ENCODE data around the gene IPO11.
"Not testable (repeated sequence)": the region's sequence is repeated elsewhere in the genome, so short reads cannot be mapped to it uniquely, and the experiment has no call there.

Gene IPO11

DNA sequence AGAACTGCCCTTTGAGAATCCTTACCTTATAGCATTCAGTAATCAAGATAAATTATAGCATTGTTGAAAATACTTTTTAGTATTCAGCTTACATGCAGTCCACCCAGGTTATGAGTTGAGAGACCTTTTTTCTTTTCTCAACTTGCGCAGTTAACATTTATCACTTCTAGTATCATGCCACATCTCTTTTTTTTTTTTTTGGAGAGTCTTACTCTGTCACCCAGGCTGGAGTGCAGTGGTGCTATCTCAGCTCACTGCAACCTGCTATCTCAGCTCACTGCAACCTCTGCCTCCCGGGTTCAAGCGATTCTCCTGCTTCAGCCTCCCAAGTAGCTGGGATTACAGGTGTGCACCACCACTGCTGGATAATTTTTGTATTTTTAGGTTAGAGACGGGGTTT lies 195.1 kb downstream of the IPO11 start:
- no peak for DNase-seq

DNA sequence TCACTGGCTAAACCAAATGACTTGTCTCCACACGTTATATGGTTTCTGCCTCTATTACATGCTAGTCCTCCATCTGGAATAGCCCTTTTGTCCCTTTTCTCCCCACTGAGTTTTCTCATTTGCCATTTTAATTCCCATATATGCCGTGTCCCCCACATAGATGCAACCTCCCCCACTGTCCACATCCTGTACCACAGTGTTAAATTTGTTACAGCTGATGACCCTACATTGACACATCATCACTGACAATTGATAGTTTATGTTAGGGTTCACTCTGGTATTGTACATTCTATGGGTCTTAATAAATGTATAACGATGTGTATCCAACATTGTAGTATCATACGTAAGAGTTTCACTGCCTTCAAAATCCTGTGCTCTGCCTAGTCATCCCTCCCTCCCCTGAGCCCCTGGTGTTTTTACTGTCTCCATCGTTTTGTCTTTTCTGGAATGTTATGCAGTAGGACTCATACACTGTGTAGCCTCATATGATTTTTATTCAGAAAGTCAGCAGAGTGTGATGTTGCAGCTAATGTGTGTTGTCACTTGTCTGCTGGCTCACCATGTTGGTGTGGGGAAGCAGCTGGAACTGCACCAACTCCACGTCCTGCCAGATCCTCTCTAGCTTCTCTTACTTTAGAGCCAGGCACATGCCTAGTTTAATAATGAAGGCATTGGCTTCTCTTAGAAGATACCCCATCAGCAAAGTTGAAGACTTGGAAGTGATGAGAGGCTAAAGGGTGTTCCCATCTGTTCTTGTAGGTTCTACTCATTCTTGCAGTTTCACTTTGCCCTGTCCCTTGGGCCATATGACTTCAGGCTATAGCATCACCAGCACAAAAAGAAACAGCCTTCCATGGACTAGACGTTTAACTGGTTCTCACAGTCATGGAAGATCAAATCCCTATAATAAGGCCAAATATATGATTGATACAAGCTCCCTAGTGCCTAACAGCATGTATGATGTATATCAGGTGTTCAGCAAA lies 196.3 kb downstream of the IPO11 start:
- no peak for DNase-seq

DNA sequence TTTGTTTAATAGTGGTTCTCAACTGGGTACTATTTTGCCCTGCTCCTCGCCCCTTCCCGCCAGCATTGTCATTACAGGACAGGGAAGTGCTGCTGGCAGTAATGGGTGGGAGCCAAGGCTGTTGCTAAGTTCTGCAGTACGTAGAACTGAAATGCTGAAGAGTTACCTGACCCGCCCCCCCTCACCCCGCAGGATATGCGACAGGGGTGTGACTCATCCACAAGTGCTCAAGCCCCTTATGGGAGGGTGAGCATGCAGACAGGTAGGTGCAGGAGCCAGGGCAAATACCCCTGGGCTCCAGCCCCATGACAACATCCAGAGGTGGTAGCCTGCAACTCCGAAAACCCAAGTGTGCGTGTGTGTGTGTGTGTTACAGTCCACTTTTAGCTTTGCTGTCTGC lies 201.8 kb downstream of the IPO11 start:
- no peak for DNase-seq

DNA sequence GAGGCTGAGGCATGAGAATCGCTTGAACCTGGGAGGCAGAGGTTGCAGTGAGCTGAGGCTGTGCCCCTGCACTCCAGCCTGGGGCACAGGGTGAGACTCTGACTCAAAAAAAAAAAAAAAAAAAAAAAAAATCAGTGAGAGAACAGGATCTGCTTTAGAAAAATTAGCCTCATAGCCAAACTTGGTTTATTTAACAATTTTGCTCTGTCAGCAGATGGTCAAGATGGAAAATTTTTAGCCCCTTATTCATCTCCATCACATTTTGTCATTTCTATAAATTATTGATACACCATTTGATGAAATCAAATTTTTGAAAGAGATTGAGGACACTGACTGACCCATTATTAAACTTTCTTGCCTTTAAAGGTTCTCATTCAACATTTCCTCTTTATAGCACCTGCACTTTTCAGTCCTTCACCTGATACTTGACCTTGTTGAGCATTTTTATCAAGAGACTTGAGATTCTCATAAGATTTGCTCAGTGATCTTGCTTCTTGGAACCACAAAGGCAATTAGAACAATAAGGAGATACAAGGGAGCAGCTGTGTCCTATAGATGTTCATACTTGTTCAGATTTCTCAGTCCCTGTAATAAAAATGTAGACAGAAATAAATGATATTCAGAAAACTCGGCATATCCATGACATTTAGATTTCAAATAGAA lies 204.2 kb downstream of the IPO11 start:
- no peak for DNase-seq

DNA sequence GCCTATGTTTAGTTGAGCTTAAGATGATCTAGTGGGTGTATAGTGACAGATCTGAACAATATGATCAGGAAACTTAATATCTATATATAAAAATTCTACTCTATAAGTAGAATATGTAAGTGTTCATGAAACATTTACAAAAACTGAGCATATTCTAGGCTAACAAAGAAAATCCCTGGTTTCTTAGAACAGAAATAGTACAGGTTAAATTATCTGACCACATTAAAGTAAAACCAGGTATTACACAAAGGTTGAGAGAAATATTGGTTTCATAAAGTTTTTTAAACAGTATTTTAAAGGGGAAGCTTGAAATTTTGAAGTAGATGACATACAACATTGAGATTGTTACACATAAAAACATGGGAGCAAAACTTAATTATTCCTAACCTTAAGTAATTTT lies 205.4 kb downstream of the IPO11 start:
- no peak for DNase-seq

DNA sequence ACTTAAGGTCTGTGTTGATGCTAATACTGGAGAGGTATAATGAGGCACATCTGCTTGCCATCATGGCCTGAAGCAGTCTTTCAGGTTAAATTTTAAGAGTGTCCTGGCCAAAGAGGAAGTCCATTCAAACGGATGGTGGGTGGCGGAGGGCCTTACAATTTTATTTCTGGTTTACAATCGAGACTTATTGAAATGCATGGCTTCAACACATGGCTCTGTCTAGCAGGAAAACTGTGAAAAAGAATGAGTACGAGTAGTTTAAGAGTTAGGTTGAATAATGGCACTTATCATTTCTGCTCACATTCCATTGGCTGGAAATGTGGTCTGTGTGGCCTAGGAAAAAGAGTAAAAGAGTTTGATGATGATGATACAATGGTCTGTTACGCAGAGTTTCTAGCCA lies 208.2 kb downstream of the IPO11 start:
- DNase-seq = no peak

DNA sequence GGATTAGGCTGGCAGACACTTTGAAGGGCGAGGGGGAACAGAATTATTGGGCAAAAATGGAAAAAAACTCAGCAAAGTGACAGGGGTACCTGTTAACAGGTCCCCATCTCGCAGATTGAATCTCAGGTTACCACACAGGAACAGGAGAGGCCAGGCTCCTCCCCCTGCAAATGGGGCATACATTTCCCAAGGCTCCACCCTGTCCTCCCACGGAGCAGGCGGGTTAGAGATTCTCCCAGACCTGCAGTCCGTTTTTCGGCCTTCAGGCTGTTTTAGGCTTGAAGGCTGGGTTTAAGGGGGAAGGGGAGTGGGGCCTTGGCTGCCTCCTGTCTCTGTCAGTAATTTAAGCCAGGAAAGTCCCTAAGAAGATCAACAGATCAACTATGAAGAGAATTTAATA lies 208.7 kb downstream of the IPO11 start:
- DNase-seq = no peak

DNA sequence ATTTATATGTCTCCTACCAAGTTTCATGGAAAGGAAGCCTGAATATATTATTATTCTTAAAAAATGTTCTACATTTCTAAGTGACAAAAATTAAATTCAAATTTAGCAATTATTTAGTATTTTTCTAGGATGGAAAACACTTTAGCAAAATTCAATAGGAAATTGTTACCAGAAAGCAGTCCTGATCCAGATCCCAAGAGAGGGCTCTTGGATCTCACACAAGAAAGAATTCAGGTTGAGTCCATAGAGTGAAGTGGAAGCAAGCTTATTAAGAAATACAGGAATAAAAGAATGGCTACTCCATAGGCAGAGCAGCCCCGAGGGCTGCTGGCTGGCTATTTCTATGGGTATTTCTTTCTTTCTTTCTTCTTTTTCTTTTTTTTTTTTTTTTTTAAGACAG lies 210.7 kb downstream of the IPO11 start:
- DNase-seq = no peak

DNA sequence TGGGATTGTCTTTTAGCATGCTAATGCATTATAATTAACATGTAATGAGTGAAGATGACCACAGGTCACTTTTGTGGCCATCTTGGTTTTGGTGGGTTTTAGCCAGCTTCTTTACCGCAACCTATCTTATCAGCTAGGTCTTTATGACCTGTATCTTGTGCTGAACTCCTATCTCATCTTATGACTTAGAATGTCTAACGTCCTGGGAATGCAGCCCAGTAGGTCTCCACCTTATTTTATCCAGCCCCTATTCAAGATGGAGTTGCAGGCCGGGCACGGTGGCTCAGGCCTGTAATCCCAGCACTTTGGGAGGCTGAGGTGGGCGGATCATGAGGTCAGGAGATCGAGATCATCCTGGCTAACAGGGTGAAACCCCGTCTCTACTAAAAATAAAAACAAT lies 211.9 kb downstream of the IPO11 start:
- DNase-seq = not testable (repeated sequence)

DNA sequence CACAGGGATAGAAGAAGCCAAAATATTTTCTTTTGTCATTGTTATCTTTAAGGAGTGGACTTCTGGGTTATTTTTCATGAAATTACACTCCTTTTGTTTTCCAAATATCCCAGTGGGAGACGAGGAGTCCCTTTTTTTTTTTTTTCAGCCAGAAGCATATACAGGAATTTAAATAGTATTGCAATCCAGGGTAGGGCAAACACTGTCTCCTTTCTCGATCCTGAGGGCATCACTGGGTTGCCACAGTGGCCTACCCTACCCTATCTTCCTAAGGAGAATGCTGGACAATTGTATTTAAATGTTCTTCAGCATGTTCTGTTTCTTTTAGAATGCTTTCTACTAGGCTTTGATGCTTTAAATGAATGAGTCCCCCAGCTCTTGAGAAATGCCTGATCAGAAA lies 214.0 kb downstream of the IPO11 start:
- DNase-seq = no peak

DNA sequence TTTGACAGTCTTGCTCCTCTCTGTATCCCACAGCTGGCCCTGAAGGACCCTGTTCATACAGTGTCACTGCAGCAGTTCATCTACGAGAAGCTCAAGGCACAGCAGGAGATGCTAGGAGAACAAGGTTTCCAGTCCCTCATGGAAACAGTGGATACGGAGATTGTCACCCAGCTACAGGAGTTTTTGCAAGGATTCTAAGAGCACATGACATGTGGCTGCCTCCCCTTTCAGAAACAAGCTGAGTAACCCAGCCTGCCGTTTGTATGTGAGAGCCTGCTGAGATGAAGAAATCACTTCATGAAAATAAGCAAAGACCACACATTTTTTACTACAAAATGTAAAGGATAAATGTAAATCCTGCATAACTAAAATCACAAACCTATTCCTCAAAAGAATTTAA lies 214.6 kb downstream of the IPO11 start:
- no peak for DNase-seq

DNA sequence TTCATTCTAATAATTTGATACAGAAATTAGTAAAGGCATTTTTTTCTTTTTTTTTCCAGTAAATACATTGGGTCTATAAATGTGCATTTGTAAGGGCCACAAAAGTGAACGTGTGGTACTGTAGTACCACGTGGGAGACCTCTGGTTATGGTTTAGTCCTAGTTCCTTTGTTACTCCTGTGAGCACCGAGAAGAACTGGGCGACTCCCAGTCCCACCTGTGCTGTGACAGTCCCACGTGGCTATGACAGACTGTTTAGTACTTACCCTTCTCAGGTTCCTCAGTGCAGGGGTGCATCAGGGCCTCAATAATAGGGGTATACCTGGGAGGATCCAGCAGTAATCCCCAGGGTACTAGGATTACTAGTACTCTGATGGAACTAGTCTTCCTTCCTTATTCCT lies 215.3 kb downstream of the IPO11 start:
- no peak for DNase-seq

DNA sequence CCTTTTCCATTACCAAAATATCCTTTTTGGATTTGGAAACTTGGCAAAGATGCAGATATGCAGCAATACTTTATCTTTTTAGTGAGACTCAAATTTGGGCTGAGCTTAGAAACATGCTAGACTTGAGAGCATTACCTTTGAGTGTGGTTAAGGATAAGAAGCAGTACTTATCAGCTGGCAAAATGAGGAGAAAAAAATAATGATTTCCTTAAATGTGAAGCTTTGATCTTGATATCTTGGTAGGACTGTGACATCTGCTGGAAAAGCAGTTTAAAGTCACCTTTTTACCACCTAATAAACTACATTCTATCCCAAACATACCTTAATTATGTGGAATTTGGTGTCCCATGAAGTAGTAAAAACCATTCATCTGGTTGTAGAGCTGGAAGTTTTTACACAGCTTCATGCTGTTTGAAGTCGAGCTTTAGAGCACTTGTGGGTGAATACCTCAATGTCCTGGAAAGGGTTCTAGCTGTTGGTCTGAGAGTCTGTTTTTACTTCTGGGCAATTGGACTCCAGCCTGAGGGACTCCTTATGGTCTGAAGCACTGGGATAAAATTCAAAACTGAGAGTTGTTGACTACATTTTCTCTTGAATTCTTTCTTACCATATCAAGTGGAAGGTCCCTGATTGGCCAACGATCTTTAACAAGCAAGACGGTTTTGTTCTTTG lies 219.5 kb downstream of the IPO11 start:
- DNase-seq = no peak

DNA sequence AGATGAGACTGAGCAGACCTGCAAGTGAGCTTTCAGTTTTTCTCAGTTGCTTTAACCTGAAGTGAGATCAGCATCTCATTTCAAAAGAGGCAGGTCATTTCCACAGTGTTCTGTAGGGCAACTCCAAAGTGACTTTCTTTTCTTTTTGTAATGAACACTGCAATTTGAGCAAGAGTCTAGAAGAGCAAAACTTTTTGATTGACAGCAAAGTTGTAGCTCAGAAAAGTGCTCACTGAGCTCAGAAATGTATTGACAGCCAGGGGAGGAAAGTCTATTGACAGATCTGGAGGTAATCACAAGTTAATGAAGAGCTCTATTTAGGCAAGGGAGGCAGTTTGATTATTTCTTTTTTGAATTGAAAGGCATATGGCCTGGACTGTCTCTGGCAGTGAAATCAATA lies 220.7 kb downstream of the IPO11 start:
- no peak for DNase-seq

DNA sequence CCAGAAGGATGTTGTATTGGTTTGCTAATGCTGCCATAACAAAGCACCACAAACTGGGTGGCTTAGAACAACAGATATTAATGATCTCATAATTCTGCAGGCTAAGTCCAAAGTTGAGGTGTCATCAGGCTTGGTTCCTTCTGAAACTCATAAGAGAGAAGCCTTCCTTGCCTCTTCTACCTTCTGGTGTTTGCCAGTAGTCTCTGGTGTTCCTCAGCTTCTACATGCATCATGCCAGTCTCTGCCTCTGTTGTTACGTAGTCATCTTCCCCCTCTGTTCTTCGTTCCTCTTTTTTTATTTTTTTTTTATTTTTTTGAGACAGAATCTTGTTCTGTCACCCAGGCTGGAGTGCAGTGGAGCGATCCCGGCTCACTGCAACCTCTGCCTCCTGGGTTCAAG lies 227.9 kb downstream of the IPO11 start:
- DNase-seq = no peak

DNA sequence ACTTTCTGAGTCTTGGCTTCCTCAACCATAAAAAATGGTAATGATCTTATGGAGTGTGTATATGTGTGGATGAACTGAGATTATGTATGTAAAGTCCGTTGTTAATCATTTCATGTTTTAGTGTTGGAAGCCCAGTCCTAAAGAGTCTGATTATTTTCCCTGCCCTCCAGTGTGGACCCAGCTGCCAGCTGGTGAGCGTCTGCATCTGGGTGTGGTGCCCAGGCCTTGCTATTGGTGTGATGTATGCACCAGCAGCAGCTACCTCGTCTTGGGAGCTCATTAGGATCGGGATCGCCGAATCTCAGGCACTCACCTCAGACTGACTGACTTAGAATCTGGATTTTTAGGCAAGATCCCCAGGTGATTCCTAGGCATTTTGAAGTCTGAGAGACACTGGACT lies 229.9 kb downstream of the IPO11 start:
- DNase-seq = no peak

DNA sequence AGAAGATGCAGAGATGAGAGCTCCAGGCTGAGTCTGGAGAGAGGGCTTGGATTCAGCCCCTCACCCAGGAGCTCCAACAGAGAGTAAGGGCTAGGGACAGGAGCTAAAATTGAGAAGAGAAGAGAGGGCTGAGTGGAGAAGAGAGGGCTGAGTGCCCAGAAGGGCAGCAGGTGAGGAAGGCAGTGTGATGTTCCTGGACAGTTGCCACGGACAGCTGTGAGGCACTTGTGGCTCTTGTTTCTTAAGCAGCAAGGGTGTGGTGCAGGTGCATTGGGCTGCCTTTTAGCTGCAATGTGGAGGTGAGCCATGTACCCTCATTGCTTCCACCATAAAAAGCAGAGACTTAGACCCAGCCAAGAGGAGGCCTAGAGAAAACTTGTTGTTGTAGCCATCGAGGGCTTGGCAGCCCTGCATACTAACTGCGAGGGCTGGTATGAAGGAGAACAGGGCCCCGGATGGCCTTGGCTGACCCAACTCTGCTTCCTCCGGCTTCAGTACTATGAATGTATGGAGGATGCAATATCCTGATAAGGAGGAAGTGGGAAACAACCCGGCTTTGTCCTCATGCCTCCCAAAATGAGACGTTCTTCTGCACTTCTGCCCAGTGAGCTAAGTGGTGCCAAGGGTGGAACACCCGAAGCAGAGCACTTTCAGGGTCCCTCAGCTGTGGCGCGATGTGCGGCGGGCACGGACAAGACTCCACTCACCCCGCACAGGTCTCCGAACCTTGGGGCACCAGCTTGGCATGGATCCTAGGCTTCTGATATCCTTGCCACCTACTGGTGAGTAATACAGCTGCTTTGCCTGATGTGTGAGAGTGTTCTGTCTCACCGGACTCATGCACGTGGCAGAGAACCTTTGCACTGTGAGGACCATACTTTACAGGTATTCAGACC lies 231.2 kb downstream of the IPO11 start:
- no peak for DNase-seq

DNA sequence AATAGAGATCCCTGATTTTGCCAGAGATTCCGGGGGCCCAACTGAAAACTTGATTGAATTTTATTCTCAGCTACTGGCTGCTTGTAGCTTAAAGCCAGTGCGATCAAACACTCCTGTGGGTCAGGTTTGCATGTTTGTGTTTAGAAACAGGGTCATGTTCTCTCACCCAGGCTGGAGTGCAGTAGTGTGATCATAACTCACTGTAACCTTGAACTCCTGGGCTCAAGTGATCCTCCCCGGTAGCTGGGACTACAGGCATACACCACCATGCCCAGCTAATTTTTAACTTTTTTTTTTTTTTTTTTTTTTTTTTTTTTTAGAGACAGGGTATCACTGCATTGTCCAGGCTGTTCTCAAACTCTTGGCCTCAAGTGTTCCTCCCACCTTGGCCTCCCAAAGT lies 232.7 kb downstream of the IPO11 start:
- DNase-seq = no peak

DNA sequence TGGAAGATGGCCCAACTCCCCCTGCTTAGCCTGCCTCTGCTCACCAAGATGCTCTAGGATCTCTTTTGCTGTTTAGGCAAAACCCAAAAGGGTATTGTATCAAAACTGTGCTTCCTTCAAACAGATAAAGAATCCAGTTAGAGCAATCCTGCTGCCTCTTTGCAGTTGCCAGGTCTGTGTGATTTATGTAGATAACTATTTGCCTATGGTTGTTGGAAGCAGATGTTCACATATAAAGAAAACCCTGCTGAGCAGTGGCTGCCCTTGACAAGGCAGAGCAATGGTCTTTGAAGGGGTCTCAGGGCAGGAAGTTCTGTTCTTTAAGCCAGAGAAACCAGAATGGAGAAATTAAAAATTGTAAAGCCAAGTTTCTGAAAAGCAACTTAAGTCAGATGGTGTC lies 234.7 kb downstream of the IPO11 start:
- no peak for DNase-seq

DNA sequence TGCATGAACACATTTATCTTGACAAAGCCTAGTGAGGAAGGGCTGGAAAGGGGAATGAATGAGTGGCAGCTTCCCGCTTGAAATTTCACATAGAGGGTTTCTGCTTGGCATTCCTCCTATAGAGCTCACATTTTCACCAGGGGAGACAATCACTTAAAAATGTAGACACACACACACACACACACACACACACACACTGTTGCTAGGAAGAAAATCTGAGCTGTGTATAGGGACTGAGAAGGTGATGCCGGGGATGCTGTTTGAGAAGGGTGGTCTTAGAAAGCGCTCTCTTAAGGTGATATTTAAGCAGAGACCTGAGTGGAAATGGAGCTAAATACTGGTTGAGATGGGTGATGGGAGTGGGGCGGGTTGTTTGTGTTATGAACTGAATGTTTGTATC lies 236.5 kb downstream of the IPO11 start:
- no peak for DNase-seq

DNA sequence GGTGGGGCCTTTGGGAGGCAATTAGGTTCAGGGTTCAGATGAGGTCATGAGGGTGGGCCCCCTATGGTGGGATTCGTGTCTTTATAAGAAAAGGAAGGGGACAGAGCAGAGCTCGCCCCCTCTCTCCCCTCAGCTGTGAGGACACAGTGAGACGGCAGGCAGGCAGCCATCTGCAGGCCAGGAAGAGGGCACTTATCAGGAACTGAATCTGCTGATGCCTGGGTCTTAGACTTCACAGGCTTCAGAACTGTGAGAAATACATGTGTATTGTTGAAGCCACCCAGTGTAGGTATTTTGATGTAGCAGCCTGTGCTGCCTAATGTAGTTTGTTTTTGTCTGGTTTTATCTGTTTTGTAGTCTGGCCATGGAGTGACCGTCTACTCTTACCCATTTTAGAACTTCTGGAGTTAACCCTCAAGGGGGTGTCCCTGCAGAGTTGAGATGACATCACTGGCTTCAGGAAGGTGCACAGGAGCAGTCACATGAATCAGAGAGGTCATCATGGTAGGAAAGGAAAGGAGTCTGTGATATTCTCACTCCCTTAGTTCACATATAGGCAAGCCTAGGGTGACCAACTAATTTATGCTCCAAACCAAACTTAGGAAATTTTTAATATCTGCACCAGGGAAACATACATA lies 237.0 kb downstream of the IPO11 start:
- no peak for DNase-seq

DNA sequence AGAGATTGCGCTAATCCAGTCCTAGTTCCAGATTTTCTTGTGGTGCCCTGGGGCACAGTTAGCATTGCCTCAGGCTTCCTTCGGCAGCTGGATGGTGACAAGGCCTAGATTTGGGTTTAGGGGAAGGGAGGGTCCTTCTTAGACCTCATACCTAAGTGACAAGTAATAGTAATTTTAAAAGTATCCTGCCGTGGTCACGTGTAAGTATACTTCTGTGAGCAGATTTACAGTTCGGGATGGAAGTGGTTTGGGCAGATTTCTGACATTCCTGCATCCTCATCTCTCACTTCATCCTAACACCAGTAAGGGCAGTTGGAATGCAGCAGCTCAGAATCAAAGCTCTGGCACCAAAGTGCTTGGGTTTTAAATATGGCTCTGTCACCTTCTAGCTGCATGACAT lies 237.6 kb downstream of the IPO11 start:
- DNase-seq = no peak

Measured in activated effector memory CD4-positive, alpha-beta T cell treated with anti-CD3 and anti-CD28 coated beads, Interleukin-2, amount 50 U/mL, for 16 hours (primary cell).